Measurements from ENCODE around the gene RWDD3.

The RWDD3 gene

GRCh38 chr1:95230768-95231191, 3.2 kb upstream of the RWDD3 start:
- no peak for DNase-seq

- no peak for DNase-seq
These were observed 1.2 kb upstream of the RWDD3 start for GRCh38 chr1:95232646-95233318.

GRCh38 chr1:95233319-95233736, 682 bp upstream of the RWDD3 start:
- no peak for DNase-seq

GRCh38 chr1:95236784-95237575, 3.0 kb downstream of the RWDD3 start:
- no peak for DNase-seq

GRCh38 chr1:95237981-95238703, 4.1 kb downstream of the RWDD3 start:
- no peak for DNase-seq

- DNase-seq = no peak
These were observed 11.0 kb downstream of the RWDD3 start for GRCh38 chr1:95245029-95245428.

- no peak for DNase-seq
These were observed 12.5 kb downstream of the RWDD3 start for GRCh38 chr1:95246511-95246910.

GRCh38 chr1:95247607-95248006, 13.6 kb downstream of the RWDD3 start:
- DNase-seq = no peak

- no peak for DNase-seq
These were observed 15.9 kb downstream of the RWDD3 start for GRCh38 chr1:95249916-95250315.

GRCh38 chr1:95252422-95252821, 18.4 kb downstream of the RWDD3 start:
- no peak for DNase-seq

GRCh38 chr1:95254959-95255358, 20.9 kb downstream of the RWDD3 start:
- no peak for DNase-seq

- DNase-seq = no peak
These were observed 21.8 kb downstream of the RWDD3 start for GRCh38 chr1:95255826-95256225.

GRCh38 chr1:95257758-95258157, 23.7 kb downstream of the RWDD3 start:
- DNase-seq = no peak

- no peak for DNase-seq
These were observed 25.2 kb downstream of the RWDD3 start for GRCh38 chr1:95259245-95259644.

GRCh38 chr1:95262913-95263312, 28.9 kb downstream of the RWDD3 start:
- no peak for DNase-seq

GRCh38 chr1:95263450-95263849, 29.4 kb downstream of the RWDD3 start:
- DNase-seq = no peak

- no peak for DNase-seq
These were observed 31.1 kb downstream of the RWDD3 start for GRCh38 chr1:95265106-95265505.

GRCh38 chr1:95276429-95276828, 42.4 kb downstream of the RWDD3 start:
- no peak for DNase-seq

GRCh38 chr1:95278173-95279006, 44.4 kb downstream of the RWDD3 start:
- DNase-seq = no peak

GRCh38 chr1:95281781-95282517, 47.9 kb downstream of the RWDD3 start:
- no peak for DNase-seq

GRCh38 chr1:95282518-95282895, 48.5 kb downstream of the RWDD3 start:
- DNase-seq = no peak

GRCh38 chr1:95284420-95284819, 50.4 kb downstream of the RWDD3 start:
- DNase-seq = no peak
